ENCODE measurements around the gene CLSTN2.

- TF ChIP-seq CTCF (IDR thresholded peaks at IDR 0.05; ENCODE audit: poor library complexity) (no peak), EZH2phosphoT487 (IDR thresholded peaks at IDR 0.05; ENCODE audit: low read depth, severe bottlenecking, unreplicated experiment) (no peak)
These were observed 662.8 kb downstream of the CLSTN2 start for GRCh38 chr3:140597792-140598191.

Data from hepatocyte (in vitro differentiated cells).